Pancreas (tissue), 10 donors: ENCODE results near the gene BTG4. TPM values are rescaled to one million over a fixed set of nuclear protein-coding genes. Genes with fewer than 3 reads are reported as not detected.
A peak's percentile ranks its signal among the peaks of the same experiment; 100 is the strongest.

ENCODE experiments used
- ATAC-seq, 4 donors: fragments of 200-7000 bp; cut with Tn5 transposase; one replicate each; pipeline versions ENCODE4 v1.8.0 to v1.9.1; 2020; ENCODE audit warnings: mild to moderate bottlenecking in 4 of 4, moderate library complexity in 4 of 4
- DNase-seq, 6 donors: peaks; one replicate each; pipeline ENCODE4 v3.0.0-alpha.2; 2020
- FAIRE-seq: peaks from 2 replicates; lab custom pipeline; 2012; peaks lifted over from hg19 to GRCh38; lab: Jason Lieb, UNC
- H3K27ac ChIP-seq, 4 donors: fragments of 200-600 bp; sonication (generic); 1 replicate in 3 of 4; 2 replicates in 1 of 4; pipeline versions ENCODE4 v1.5.0 to v1.8.0; 2020
- H3K27me3 ChIP-seq, 4 donors: fragments of 200-600 bp; one replicate each; pipeline ENCODE4 v1.8.0; 2021
- H3K36me3 ChIP-seq, 3 donors: fragments of 200-600 bp; sonication (generic) in 1 of 3; one replicate each; pipeline versions ENCODE4 v1.5.0 to v1.8.0; 2020 to 2021
- H3K4me1 ChIP-seq, 3 donors: fragments of 200-600 bp; one replicate each; pipeline ENCODE4 v1.8.0; 2021
- H3K4me3 ChIP-seq, 4 donors: fragments of 200-600 bp; sonication (generic) in 2 of 4; one replicate each; pipeline versions ENCODE4 v1.5.0 to v1.8.0; 2020 to 2021
- H3K9me3 ChIP-seq, 4 donors: fragments of 200-600 bp; one replicate each; pipeline ENCODE4 v1.8.0; 2021
- WGBS, 2 donors: extraction: QIAGEN DNeasy Blood & Tissue Kit; methylation state at CpG; one replicate each; pipeline ENCODE4 v1.1.7; 2013; 5-methylcytosine and 5-hydroxymethylcytosine counted together
- intact Hi-C, 3 donors: fragments of 100-400 bp; cut with DNase I; formaldehyde crosslinking; loops; one replicate each; pipeline versions ENCODE4 v1.11.1 to v1.14.2; 2022
- polyA plus RNA-seq, 2 donors: library from polyadenylated mRNA; stranded (reverse); fragments of 200-250 nt; gene quantifications; one replicate each; pipeline ENCODE4 v1.2.3, GENCODE V29; 2013
- total RNA-seq, 6 donors: library from RNA; stranded (reverse); fragmentation: NEBNext Ultra II Directional in 4 of 6; extraction: Animal tissue kit (Norgen Biotek cat#: 25700) in 4 of 6; gene quantifications; one replicate each; pipeline versions ENCODE4 v1.2.1 to v1.2.4, GENCODE V29; 2021 to 2023
- TF ChIP-seq, protein P1 (sequence below), 4 donors: fragments of 200-600 bp; sonication (generic) in 3 of 4; IDR thresholded peaks; one replicate each; pipeline versions ENCODE4 v1.5.0 to v1.8.0; 2021; ENCODE audit warnings: antibody characterized with exemption in 4 of 4
- donor health status: healthy with polysubstance abuse.
- donor health status: DM: no; HTN: no; CAD: no; lungs with moderate emphysema.
- donor health status: DM: no; HTN: no; CAD: no.
- donor health status: control.
- donor health status: control.
- donor health status: Bipolar disorder and iron deficiency.
- donor health status: DM: yes; HTN: yes; CAD: no.
- donor health status: DM: no; HTN: no; CAD: no.
- donor health status: DM: no; HTN: no; CAD: no.
- donor health status: DM: yes; HTN: yes; CAD: no.

Gene BTG4
- total and polyA plus RNA-seq, 8 donors = not detected

DNA sequence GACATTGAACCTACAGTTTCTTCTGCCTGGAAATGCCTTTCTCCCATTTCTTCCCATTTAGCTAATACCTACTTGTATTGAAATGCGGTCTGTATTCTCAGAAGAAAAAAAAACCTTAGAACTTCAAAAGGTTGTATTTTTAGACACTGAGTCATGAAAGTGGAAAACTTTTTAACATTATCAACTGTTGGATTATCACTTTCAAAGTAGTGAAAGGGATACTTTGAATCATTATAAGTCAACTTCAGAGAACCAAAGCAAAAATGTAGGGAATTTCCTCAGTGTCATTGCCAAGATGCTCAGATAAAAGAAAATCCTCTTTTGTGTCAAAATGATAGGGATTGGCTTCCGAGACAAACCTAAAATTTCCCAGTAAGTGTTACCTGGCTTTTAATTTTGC lies 8.9 kb upstream of the BTG4 start:
- Histone ChIP-seq H3K9me3 (no peaks in the 10 kb centered on the region), H3K4me1 (no peaks in the 10 kb centered on the region), H3K27ac (no peak overlapping the region), H3K27me3 (peaks cover 0 to 4% (median 0%) of the 10 kb centered on the region in 4 donors), H3K36me3 (no peaks in the 10 kb centered on the region), H3K4me3 (no peak overlapping the region)
- TF ChIP-seq, protein P1, sequence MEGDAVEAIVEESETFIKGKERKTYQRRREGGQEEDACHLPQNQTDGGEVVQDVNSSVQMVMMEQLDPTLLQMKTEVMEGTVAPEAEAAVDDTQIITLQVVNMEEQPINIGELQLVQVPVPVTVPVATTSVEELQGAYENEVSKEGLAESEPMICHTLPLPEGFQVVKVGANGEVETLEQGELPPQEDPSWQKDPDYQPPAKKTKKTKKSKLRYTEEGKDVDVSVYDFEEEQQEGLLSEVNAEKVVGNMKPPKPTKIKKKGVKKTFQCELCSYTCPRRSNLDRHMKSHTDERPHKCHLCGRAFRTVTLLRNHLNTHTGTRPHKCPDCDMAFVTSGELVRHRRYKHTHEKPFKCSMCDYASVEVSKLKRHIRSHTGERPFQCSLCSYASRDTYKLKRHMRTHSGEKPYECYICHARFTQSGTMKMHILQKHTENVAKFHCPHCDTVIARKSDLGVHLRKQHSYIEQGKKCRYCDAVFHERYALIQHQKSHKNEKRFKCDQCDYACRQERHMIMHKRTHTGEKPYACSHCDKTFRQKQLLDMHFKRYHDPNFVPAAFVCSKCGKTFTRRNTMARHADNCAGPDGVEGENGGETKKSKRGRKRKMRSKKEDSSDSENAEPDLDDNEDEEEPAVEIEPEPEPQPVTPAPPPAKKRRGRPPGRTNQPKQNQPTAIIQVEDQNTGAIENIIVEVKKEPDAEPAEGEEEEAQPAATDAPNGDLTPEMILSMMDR (IDR thresholded peaks at IDR 0.05) = no peak
- intact Hi-C loops = no loop called here
- 80 to 90% methylated on average over 2 of the region's 2 CpGs for WGBS, 2 donors
- FAIRE-seq (no peak), DNase-seq (no peak), ATAC-seq (no peak)

DNA sequence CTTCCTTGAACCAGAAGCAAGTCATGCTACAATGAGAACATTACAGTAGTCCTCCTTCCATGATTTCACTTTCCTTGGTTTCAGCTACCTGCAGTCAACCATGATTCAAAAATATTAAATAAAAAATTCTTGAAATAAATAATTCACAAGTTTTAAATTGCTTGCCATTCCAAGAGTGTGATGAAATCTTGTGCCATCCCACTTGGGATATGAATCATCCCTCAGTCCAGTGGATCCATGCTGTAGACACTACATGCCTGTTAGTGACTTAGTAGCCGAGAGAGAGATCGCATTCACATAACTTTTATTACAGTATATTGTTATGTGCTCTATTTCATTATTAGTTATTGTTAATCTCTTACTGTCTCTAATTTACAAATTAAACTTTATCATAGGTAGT lies 8.4 kb upstream of the BTG4 start:
- DNase-seq (no peak), FAIRE-seq (no peak), ATAC-seq (no peak)
- H3K27ac ChIP-seq = no peak overlapping the region
- intact Hi-C loops = no loop called here
- H3K36me3 ChIP-seq = no peaks in the 10 kb centered on the region
- no peak overlapping the region for H3K4me3 ChIP-seq
- TF ChIP-seq, protein P1 (IDR thresholded peaks at IDR 0.05) = no peak
- peaks cover 0 to 4% (median 0%) of the 10 kb centered on the region in 4 donors for H3K27me3 ChIP-seq
- H3K4me1 ChIP-seq = no peaks in the 10 kb centered on the region
- WGBS, 2 donors = 95 to 97% methylated on average over 2 of the region's 2 CpGs
- no peaks in the 10 kb centered on the region for H3K9me3 ChIP-seq

DNA sequence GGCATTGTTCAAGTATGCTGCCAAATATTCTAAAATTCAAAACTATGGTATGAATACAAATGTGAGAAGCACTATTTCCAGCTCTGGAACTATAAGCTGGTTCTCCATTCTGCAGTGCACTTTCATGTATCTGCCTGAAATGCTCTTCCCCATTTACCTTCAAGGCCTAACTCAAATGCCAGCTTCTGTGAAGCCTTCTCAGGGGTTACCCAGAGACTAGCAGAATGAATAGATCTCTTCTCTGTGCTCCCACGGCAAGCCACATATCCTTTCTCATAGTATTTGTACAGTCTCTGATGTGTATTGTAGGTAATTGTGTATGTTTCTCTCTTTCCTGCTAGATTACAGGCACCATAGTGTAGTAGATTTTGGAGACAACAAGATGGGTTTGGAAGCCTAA lies 6.5 kb upstream of the BTG4 start:
- Histone ChIP-seq H3K36me3 (no peaks in the 10 kb centered on the region), H3K27me3 (peaks cover 0 to 4% (median 0%) of the 10 kb centered on the region in 4 donors), H3K27ac (no peak overlapping the region), H3K4me1 (no peaks in the 10 kb centered on the region), H3K9me3 (no peaks in the 10 kb centered on the region), H3K4me3 (no peak overlapping the region)
- WGBS, 2 donors = 33 to 52% methylated on average over 1 of the region's 1 CpG
- ATAC-seq = no peak
- TF ChIP-seq, protein P1 (IDR thresholded peaks at IDR 0.05) = no peak
- no peak for DNase-seq
- intact Hi-C loops = no loop called here
- no peak for FAIRE-seq

DNA sequence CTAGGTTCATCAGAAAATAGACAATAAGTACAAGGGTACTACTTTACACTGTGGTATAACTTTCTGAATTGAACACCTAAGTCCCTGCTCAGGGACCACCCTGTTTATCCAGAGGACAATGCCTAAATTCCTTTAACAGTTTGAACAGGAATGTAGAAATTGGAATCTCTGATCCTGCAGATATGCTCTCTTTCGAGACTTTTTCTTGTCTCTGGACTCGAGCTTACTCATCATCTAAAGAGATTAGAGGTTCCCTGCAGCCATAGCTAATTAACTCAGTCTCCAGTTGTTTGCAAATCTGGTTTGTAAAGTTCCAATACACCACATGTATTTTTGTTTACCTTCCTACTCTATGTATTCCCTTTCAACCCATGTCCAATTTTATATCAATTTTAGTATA lies 3.4 kb upstream of the BTG4 start:
- Histone ChIP-seq H3K27ac (no peak overlapping the region), H3K36me3 (no peaks in the 10 kb centered on the region), H3K9me3 (no peaks in the 10 kb centered on the region), H3K4me3 (no peak overlapping the region), H3K4me1 (peaks cover 0 to 4% (median 0%) of the 10 kb centered on the region in 3 donors), H3K27me3 (peaks cover 0 to 21% (median 0%) of the 10 kb centered on the region in 4 donors)
- WGBS, 2 donors = 72 to 82% methylated on average over 2 of the region's 2 CpGs
- ATAC-seq = no peak
- FAIRE-seq = no peak
- TF ChIP-seq, protein P1 (IDR thresholded peaks at IDR 0.05) = no peak
- intact Hi-C loops = no loop called here
- no peak for DNase-seq

DNA sequence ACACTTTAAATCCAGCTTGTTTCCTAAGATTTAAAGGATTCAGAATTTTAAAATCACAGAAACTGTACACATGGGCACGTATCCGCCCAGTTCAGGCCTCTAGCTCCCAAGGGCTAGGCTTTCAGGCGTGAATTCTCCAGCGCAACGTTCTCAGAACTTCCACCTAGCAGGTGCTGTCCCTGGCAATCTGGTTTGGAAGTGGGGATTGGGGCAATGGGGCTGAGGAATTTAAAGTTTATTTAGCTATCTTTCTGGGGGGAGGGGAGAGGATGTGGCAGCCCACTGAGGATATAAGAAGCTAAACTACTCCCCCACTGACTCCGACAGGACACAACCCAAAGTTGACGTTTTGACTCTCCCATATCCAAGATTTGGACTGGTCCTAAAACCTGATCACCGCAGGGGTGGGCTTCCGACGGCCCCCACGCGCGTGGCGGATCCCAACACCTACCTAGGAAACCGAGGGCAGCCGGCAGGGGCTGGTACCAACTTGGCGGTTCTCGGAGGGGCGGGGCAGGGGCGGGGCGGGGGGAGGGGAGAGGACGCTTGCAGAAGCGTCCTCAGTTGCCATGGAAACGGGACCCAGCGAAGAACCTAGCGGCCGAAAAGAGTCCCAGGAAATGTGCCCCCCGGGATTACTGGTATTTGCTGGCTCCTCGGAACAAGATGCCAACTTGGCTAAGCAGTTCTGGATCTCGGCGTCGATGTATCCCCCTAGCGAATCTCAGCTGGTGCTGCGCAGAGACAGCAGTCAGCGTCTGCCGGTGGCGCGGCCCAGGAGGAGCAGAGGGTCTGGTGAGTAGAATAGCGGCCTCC lies 2.2 kb upstream of the BTG4 start, which contains the start of gene HOATZ:
HOATZ (plus strand) TSS at position 563 of the 816 bp plus-strand sequence; CDS start at position 570, 7 bp downstream.
- intact Hi-C loops = no loop called here
- TF ChIP-seq, protein P1 (IDR thresholded peaks at IDR 0.05) = no peak

More for the DNA sequence above, 2.2 kb upstream of the BTG4 start, which contains the start of gene HOATZ:
- Histone ChIP-seq H3K4me3 (no peak within 1 kb of the TSS), H3K27ac (no peak within 1 kb of the TSS), H3K4me1 (peaks cover 0 to 4% (median 0%) of the 10 kb centered on the region in 3 donors), H3K27me3 (peaks cover 0 to 21% (median 0%) of the 10 kb centered on the region in 4 donors), H3K9me3 (no peaks in the 10 kb centered on the region), H3K36me3 (no peaks in the 10 kb centered on the region)
- DNase-seq = peak in 1 of 6 donors; percentile 30
- WGBS, 2 donors = 25 to 28% methylated on average over 33 to 39 of the region's 39 CpGs
- ATAC-seq = no peak
- no peak for FAIRE-seq
